Gastrocnemius medialis (tissue), 4 donors: Measurements from ENCODE around the gene CROCC. TPM values are rescaled to one million over a fixed set of nuclear protein-coding genes. Genes with fewer than 3 reads are reported as not detected.
"Not testable (repeated sequence)": the region's sequence is repeated elsewhere in the genome, so short reads cannot be mapped to it uniquely, and the experiment has no call there.

Experiments
- ATAC-seq, 2 donors: fragments of 150-250 bp; one replicate each; pipeline ENCODE4 v1.9.1; 2016
- DNase-seq, 2 donors: peaks; one replicate each; pipeline ENCODE4 v3.0.0-alpha.2; 2019
- H3K27ac ChIP-seq, 4 donors: fragments of 200-600 bp; sonication (generic); 1 replicate in 1 of 4; 2 replicates in 3 of 4; pipeline ENCODE4 v1.5.1; 2016 to 2018; ENCODE audit warnings: mild to moderate bottlenecking in 2 of 4, moderate library complexity in 1 of 4
- H3K27me3 ChIP-seq, 3 donors: fragments of 200-600 bp; sonication (generic) in 2 of 3; 1 replicate in 1 of 3; 2 replicates in 2 of 3; pipeline versions ENCODE4 v1.5.1 to v1.6.0; 2016 to 2019; ENCODE audit warnings: mild to moderate bottlenecking in 1 of 3, moderate library complexity in 1 of 3
- H3K36me3 ChIP-seq, 2 donors: fragments of 200-600 bp; sonication (generic) in 1 of 2; one replicate each; pipeline ENCODE4 v1.5.1; 2017 to 2018
- H3K4me1 ChIP-seq, 2 donors: fragments of 200-600 bp; sonication (generic) in 1 of 2; one replicate each; pipeline ENCODE4 v1.5.1; 2016 to 2017; ENCODE audit warnings: mild to moderate bottlenecking in 2 of 2
- H3K4me3 ChIP-seq, 4 donors: fragments of 200-600 bp; sonication (generic) in 3 of 4; 1 replicate in 1 of 4; 2 replicates in 3 of 4; pipeline ENCODE4 v1.5.1; 2016 to 2019; ENCODE audit warnings: mild to moderate bottlenecking in 2 of 4
- H3K9me3 ChIP-seq, 3 donors: fragments of 200-600 bp; sonication (generic) in 2 of 3; 1 replicate in 1 of 3; 2 replicates in 2 of 3; pipeline ENCODE4 v1.5.1; 2016 to 2019
- CTCF ChIP-seq, 5 experiments: fragments of 450-650 bp in 3 of 5; fragments of 200-600 bp in 2 of 5; sonication (generic) in 2 of 5; IDR thresholded peaks in 4 of 5; conservative IDR thresholded peaks in 1 of 5; 1 replicate in 4 of 5; 2 replicates in 1 of 5; pipeline ENCODE4 v1.5.1; 2016 to 2019; ENCODE audit warnings: antibody characterized with exemption in 5 of 5, mild to moderate bottlenecking in 3 of 5, moderate library complexity in 3 of 5
- POLR2A ChIP-seq, 2 donors: fragments of 450-650 bp; IDR thresholded peaks; one replicate each; pipeline ENCODE4 v1.6.1; 2017; ENCODE audit warnings: antibody characterized with exemption in 2 of 2, mild to moderate bottlenecking in 2 of 2, moderate library complexity in 2 of 2
- in situ Hi-C, 4 donors: fragments of 200-750 bp; cut with MboI; loops; one replicate each; pipeline versions ENCODE4 v1.15.0 to v1.8.0; 2017; ENCODE audit warnings: low sequenced_read_pairs in 4 of 4
- intact Hi-C: fragments of 100-400 bp; cut with DNase I; formaldehyde crosslinking; loops from one replicate; pipeline ENCODE4 v1.15.1; 2023; ENCODE audit warnings: low total_unique reads
- total RNA-seq, 4 donors: library from RNA; depleted of rRNA; stranded (reverse); fragments of >200 nt; gene quantifications; one replicate each; pipeline versions ENCODE4 v1.1.0 to v1.2.3, GENCODE V29; 2016

CROCC gene
- total RNA-seq, 4 donors from 2014 or later, result 3.0 to 8.0 (median 5.3) TPM

GRCh38 chr1:16882986-16883385 is 38.7 kb upstream of the CROCC start:
- in situ Hi-C loops, result no loop called here
- Histone ChIP-seq H3K9me3 (no peaks in the 10 kb centered on the region), H3K36me3 (no peaks in the 10 kb centered on the region), H3K27me3 (no peaks in the 10 kb centered on the region), H3K4me3 (no peak overlapping the region), H3K27ac (no peak overlapping the region), H3K4me1 (peaks cover 9 to 14% of the 10 kb centered on the region in 2 donors)
- ATAC-seq (no peak), DNase-seq (no peak)
- no peak for TF ChIP-seq CTCF (IDR thresholded peaks at IDR 0.05 in 4 of 5, conservative IDR thresholded peaks at IDR 0.05 in 1 of 5)
- TF ChIP-seq POLR2A (IDR thresholded peaks at IDR 0.05), result no peak
- intact Hi-C loops, result no loop called here

GRCh38 chr1:16884487-16884886 is 37.2 kb upstream of the CROCC start:
- H3K36me3 ChIP-seq, ATAC-seq, DNase-seq, H3K27me3 ChIP-seq, H3K27ac ChIP-seq, in situ Hi-C loops, intact Hi-C loops, H3K4me3 ChIP-seq, H3K9me3 ChIP-seq: not testable (repeated sequence)
- peaks cover 9 to 14% of the 10 kb centered on the region in 2 donors for H3K4me1 ChIP-seq

- peaks cover 10% of the 10 kb centered on the region in 2 donors for H3K4me1 ChIP-seq
- H3K36me3 ChIP-seq, result no peaks in the 10 kb centered on the region
- no peaks in the 10 kb centered on the region for H3K9me3 ChIP-seq
- TF ChIP-seq POLR2A (IDR thresholded peaks at IDR 0.05), result no peak
- no peak for TF ChIP-seq CTCF (IDR thresholded peaks at IDR 0.05 in 4 of 5, conservative IDR thresholded peaks at IDR 0.05 in 1 of 5)
- no peak for DNase-seq
- in situ Hi-C loops (no loop called here), intact Hi-C loops (no loop called here)
- no peak overlapping the region for H3K4me3 ChIP-seq
- no peaks in the 10 kb centered on the region for H3K27me3 ChIP-seq
- ATAC-seq, result no peak
- no peak overlapping the region for H3K27ac ChIP-seq
Measured at GRCh38 chr1:16886860-16887605, 34.7 kb upstream of the CROCC start.

GRCh38 chr1:16888860-16889816 is 32.6 kb upstream of the CROCC start:
- peak; percentile 84 to 90 for ATAC-seq
- peak; percentile 60 to 77 for DNase-seq
- peaks cover 3% of the 10 kb centered on the region in 2 donors for H3K4me1 ChIP-seq
- TF ChIP-seq POLR2A (IDR thresholded peaks at IDR 0.05), result no peak
- peak in 3 of 5 experiments; percentile 8 to 42 (median 26) for TF ChIP-seq CTCF (IDR thresholded peaks at IDR 0.05 in 4 of 5, conservative IDR thresholded peaks at IDR 0.05 in 1 of 5)
- no peaks in the 10 kb centered on the region for H3K36me3 ChIP-seq
- peak overlapping the region; percentile 78 to 92 (median 83) for H3K27ac ChIP-seq
- H3K9me3 ChIP-seq, result no peaks in the 10 kb centered on the region
- intact Hi-C loops, result no loop called here
- H3K27me3 ChIP-seq, result no peaks in the 10 kb centered on the region
- in situ Hi-C loops, result no loop called here
- H3K4me3 ChIP-seq, result peak overlapping the region; percentile 67 to 77 (median 74)

- H3K4me1 ChIP-seq, H3K27ac ChIP-seq, DNase-seq, intact Hi-C loops, in situ Hi-C loops, H3K9me3 ChIP-seq, H3K4me3 ChIP-seq, H3K36me3 ChIP-seq, ATAC-seq, H3K27me3 ChIP-seq: not testable (repeated sequence)
Measured at GRCh38 chr1:16890539-16891021, 31.2 kb upstream of the CROCC start.

GRCh38 chr1:16891057-16891456 is 30.7 kb upstream of the CROCC start:
- intact Hi-C loops, H3K27ac ChIP-seq, H3K4me3 ChIP-seq, H3K27me3 ChIP-seq, H3K4me1 ChIP-seq, DNase-seq, H3K36me3 ChIP-seq, in situ Hi-C loops, H3K9me3 ChIP-seq, ATAC-seq: not testable (repeated sequence)

GRCh38 chr1:16892978-16893525 is 28.7 kb upstream of the CROCC start:
- H3K27ac ChIP-seq, H3K36me3 ChIP-seq, ATAC-seq, H3K4me3 ChIP-seq, DNase-seq, H3K27me3 ChIP-seq, H3K9me3 ChIP-seq, in situ Hi-C loops, intact Hi-C loops: not testable (repeated sequence)
- peaks cover 9 to 15% of the 10 kb centered on the region in 2 donors for H3K4me1 ChIP-seq

GRCh38 chr1:16893796-16894195 is 27.9 kb upstream of the CROCC start:
- peaks cover 13 to 19% of the 10 kb centered on the region in 2 donors for H3K4me1 ChIP-seq
- H3K27ac ChIP-seq, intact Hi-C loops, DNase-seq, ATAC-seq, H3K27me3 ChIP-seq, H3K4me3 ChIP-seq, H3K9me3 ChIP-seq, in situ Hi-C loops, H3K36me3 ChIP-seq: not testable (repeated sequence)
